GM23248 (cell line): Measurements from ENCODE around the gene SPATA2L.
"Not testable (repeated sequence)": the region's sequence is repeated elsewhere in the genome, so short reads cannot be mapped to it uniquely, and the experiment has no call there.

Experiments
- EZH2 ChIP-seq: fragments of 200-600 bp; sonication (generic); IDR thresholded peaks from 2 replicates; pipeline ENCODE4 v1.6.1; 2018; ENCODE audit warnings: antibody characterized with exemption, mild to moderate bottlenecking; ENCODE audit not compliant: insufficient read depth, poor library complexity, severe bottlenecking
- EZH2phosphoT487 ChIP-seq: fragments of 200-600 bp; sonication (generic); IDR thresholded peaks from 2 replicates; pipeline ENCODE4 v1.6.1; 2018; ENCODE audit warnings: antibody characterized with exemption, moderate library complexity, mild to moderate bottlenecking, low read depth; ENCODE audit not compliant: insufficient read depth

DNA sequence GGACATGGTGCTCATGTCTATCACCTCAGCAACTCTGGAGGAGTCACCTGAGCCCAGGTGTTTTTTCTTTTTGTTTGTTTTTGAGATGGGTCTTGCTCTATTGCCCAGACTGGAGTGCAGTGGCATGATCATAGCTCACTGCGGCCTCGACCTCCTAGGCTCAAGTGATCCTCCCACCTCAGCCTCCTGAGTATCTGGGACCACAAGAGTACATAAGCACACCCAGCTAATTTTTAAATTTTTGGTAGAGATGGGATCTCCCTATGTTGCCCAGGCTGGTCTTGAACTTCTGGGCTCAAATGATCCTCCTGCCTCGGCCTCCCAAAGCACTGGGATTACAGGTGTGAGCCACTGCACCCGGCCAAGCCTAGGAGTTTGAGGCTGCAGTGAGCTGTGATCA lies 11.9 kb downstream of the SPATA2L start:
- not testable (repeated sequence) for TF ChIP-seq EZH2, EZH2phosphoT487
